ENCODE data around the gene ILKAP. TPM values are rescaled to one million over a fixed set of nuclear protein-coding genes. Genes with fewer than 3 reads are reported as not detected.

Gene ILKAP
- polyA plus RNA-seq, 1 of the 3 experiments (the other 2 are of a cell fraction): 49.2 TPM

GRCh38 chr2:238225121-238225520 is 21.6 kb upstream of the ILKAP start:
- Histone ChIP-seq H3K4me1 (ENCODE audit: control insufficient read depth in 1 of 2, insufficient read depth in 2 of 2, low read depth in 1 of 2, low read length in 1 of 2) (no peaks in the 10 kb centered on the region), H3K27me3 (ENCODE audit: insufficient read depth) (no peaks in the 10 kb centered on the region; the same call in 1 of the 2 replicates), H3K36me3 (replicated peaks in 1 of 2; ENCODE audit: control insufficient read depth in 1 of 2, insufficient read depth in 2 of 2, low read length in 1 of 2) (no peaks in the 10 kb centered on the region), H4K20me1 (ENCODE audit: insufficient read depth) (no peaks in the 10 kb centered on the region), H2AFZ (ENCODE audit: low read depth) (no peak overlapping the region), H3K79me2 (ENCODE audit: insufficient read depth) (no peaks in the 10 kb centered on the region), H3K9me3 (no peaks in the 10 kb centered on the region), H3K9me2 (no peaks in the 10 kb centered on the region), H3K4me3 (ENCODE audit: low read depth in 2 of 2, low read length in 1 of 2) (no peak overlapping the region), H3K9ac (no peak overlapping the region), H3K4me2 (no peak overlapping the region), H3F3A (replicated peaks; ENCODE audit: insufficient read depth) (no peaks in the 10 kb centered on the region), H3K27ac (ENCODE audit: low read depth in 2 of 2, low read length in 1 of 2) (no peak overlapping the region)
- TF ChIP-seq ZBTB33 (IDR thresholded peaks at IDR 0.05; ENCODE audit: borderline replicate concordance, low read depth): no peak
- no peak for TF ChIP-seq EP300 (IDR thresholded peaks at IDR 0.05; ENCODE audit: borderline replicate concordance in 1 of 2, low read depth in 1 of 2, low read length in 1 of 2)
- TF ChIP-seq TCF12 (IDR thresholded peaks at IDR 0.05): no peak
- TF ChIP-seq IRF3 (IDR thresholded peaks at IDR 0.05; ENCODE audit: low read depth, low read length): no peak
- no peak for TF ChIP-seq RAD21 (IDR thresholded peaks at IDR 0.05; ENCODE audit: low read length)
- no peak for TF ChIP-seq MAX (IDR thresholded peaks at IDR 0.05; ENCODE audit: low read depth)
- no peak for TF ChIP-seq EZH2phosphoT487 (IDR thresholded peaks at IDR 0.05; ENCODE audit: borderline replicate concordance, low read depth)
- no peak for TF ChIP-seq CTCF (IDR thresholded peaks at IDR 0.05)
- no peak for TF ChIP-seq USF2 (IDR thresholded peaks at IDR 0.05; ENCODE audit: borderline replicate concordance, low read depth, low read length)
- no peak for TF ChIP-seq NRF1 (IDR thresholded peaks at IDR 0.05; ENCODE audit: low read depth, low read length)
- no peak for TF ChIP-seq SMC3 (IDR thresholded peaks at IDR 0.05; ENCODE audit: low read depth, low read length)
- no peak for TF ChIP-seq ELF1 (IDR thresholded peaks at IDR 0.05)
- ChIA-PET POLR2A (no interaction called here), CTCF (no interaction called here)
- WGBS (ENCODE audit: low lambda C conversion rate): 81% methylated on average over 12 of the region's 13 CpGs
- DNase-seq: no peak

Data from SK-N-SH (cell line).